ENCODE measurements around the gene SNRPN. TPM values are rescaled to one million over a fixed set of nuclear protein-coding genes. Genes with fewer than 3 reads are reported as not detected.

The SNRPN gene
- total RNA-seq = 103 TPM in 2 replicates

GRCh38 chr15:24954783-24955530 lies at the start of gene SNRPN, which contains the start of gene SNURF:
Gene SNRPN (plus strand): TSS chr15:24954987. CDS start chr15:24974454, 19,467 bp downstream.
Gene SNURF (plus strand): TSS chr15:24954987. CDS start chr15:24955049, 62 bp downstream.

Other genes with a start within 250 kb of the SNRPN start
- 0.45 and 0.50 TPM in 2 replicates for gene SNURF, start within 50 bp of the SNRPN start, total RNA-seq

Data from bronchus fibroblast of lung (primary cell).